WERI-Rb-1 (cell line): ENCODE data around the gene RHBDL2.

Experiments used
- DNase-seq: peaks from one replicate; pipeline ENCODE4 v3.0.0-alpha.2; 2020
- H3K27ac ChIP-seq: fragments of 250-450 bp; sonication (Bioruptor Pico); 2 replicates; pipeline ENCODE4 v1.5.1; 2020; ENCODE audit warnings: mild to moderate bottlenecking, moderate library complexity
- H3K27me3 ChIP-seq: fragments of 250-450 bp; sonication (Bioruptor Pico); 2 replicates; pipeline ENCODE4 v1.5.1; 2021; ENCODE audit warnings: mild to moderate bottlenecking, low read depth, moderate library complexity; ENCODE audit not compliant: insufficient read depth, severe bottlenecking
- H3K36me3 ChIP-seq: fragments of 250-450 bp; sonication (Bioruptor Pico); 2 replicates; pipeline ENCODE4 v1.5.1; 2020; ENCODE audit warnings: mild to moderate bottlenecking, moderate library complexity
- H3K4me3 ChIP-seq: 2 replicates; pipeline ENCODE4 v1.5.1; 2011; ENCODE audit warnings: low read depth, mild to moderate bottlenecking, control low read depth, low read length
- H3K9me3 ChIP-seq: fragments of 250-450 bp; sonication (Bioruptor Pico); 2 replicates; pipeline ENCODE4 v1.5.1; 2021; ENCODE audit warnings: mild to moderate bottlenecking, moderate library complexity; ENCODE audit not compliant: severe bottlenecking
- TF ChIP-seq, protein P1 (sequence below): IDR thresholded peaks from 2 replicates; pipeline ENCODE4 v1.5.1; 2011; ENCODE audit warnings: low read depth, mild to moderate bottlenecking, control low read depth, inconsistent platforms, low read length

The RHBDL2 gene

DNA sequence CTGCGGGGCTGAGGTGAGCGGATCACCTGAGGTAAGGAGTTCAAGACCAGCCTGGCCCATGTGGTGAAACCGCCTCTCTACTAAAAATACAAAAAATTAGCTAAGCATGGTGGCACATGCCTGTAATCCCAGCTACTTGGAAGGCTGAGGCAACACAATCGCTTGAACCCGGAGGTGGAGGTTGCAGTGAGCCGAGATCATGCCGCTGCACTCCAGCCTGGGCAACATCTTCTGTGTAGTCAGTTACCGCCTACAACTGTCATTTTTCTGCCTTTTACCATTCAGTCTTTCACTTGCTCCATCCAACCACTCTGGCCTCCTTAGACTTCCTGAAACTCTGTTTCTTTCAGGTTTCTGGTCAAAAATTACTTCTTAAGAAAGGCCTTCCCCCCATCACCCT, 70.6 kb downstream of the RHBDL2 start:
- Histone ChIP-seq H3K9me3 (no peaks in the 10 kb centered on the region), H3K4me3 (no peak overlapping the region), H3K36me3 (peaks cover 10% of the 10 kb centered on the region), H3K27ac (no peak overlapping the region), H3K27me3 (no peaks in the 10 kb centered on the region)
- TF ChIP-seq, protein P1, sequence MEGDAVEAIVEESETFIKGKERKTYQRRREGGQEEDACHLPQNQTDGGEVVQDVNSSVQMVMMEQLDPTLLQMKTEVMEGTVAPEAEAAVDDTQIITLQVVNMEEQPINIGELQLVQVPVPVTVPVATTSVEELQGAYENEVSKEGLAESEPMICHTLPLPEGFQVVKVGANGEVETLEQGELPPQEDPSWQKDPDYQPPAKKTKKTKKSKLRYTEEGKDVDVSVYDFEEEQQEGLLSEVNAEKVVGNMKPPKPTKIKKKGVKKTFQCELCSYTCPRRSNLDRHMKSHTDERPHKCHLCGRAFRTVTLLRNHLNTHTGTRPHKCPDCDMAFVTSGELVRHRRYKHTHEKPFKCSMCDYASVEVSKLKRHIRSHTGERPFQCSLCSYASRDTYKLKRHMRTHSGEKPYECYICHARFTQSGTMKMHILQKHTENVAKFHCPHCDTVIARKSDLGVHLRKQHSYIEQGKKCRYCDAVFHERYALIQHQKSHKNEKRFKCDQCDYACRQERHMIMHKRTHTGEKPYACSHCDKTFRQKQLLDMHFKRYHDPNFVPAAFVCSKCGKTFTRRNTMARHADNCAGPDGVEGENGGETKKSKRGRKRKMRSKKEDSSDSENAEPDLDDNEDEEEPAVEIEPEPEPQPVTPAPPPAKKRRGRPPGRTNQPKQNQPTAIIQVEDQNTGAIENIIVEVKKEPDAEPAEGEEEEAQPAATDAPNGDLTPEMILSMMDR: no peak
- DNase-seq: no peak

DNA sequence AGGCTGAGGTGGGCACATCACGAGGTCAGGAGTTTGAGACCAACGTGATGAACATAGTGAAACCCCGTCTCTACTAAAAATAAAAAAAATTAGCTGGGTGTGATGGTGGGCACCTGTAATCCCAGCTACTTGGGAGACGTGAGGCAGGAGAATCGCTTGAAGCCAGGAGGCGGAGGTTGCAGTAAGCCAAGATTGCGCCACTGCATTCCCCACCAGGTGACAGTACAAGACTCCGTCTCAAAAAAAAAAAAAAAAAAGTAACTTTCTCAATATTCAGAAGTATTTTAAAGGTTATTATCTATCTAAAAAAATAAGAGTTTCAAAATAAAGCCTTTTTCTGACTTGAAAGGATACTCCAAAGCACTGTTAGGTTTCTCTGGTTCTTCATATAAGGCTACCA, 74.4 kb downstream of the RHBDL2 start:
- H3K36me3 ChIP-seq: peaks cover 13% of the 10 kb centered on the region
- H3K4me3 ChIP-seq: no peak overlapping the region
- TF ChIP-seq, protein P1: no peak
- DNase-seq: no peak
- no peaks in the 10 kb centered on the region for H3K9me3 ChIP-seq
- H3K27ac ChIP-seq: no peak overlapping the region
- no peaks in the 10 kb centered on the region for H3K27me3 ChIP-seq

DNA sequence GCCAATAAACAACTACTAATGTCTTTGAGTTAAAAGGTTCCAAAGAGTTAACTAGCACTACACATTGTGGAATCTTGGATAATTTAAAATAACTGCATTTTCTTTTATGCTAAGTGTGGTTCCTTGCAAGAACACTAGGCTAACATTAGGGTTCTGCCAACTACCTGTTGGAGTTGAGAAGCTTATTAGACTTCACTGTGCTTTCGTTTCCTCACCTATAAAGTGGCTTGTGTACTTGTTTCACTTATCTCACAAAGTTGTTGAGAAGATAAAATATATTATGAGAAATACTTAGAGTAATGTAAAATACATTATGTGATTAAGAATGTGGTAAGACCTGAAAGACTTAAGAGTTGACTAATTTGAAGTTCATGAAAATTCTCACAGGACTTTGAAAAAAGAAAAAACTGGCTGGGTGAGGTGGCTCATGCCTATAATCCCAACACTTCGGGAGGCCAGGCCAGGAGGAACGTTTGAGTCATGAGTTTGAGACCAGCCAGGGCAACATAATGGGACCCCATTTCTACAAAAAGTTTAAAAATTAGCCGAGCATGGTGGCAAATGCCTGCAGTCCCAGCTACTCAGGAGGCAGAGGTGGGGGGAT, 76.4 kb downstream of the RHBDL2 start:
- H3K9me3 ChIP-seq: no peaks in the 10 kb centered on the region
- no peaks in the 10 kb centered on the region for H3K27me3 ChIP-seq
- no peak overlapping the region for H3K27ac ChIP-seq
- H3K4me3 ChIP-seq: no peak overlapping the region
- no peak for DNase-seq
- peaks cover 13% of the 10 kb centered on the region for H3K36me3 ChIP-seq
- TF ChIP-seq, protein P1: no peak

DNA sequence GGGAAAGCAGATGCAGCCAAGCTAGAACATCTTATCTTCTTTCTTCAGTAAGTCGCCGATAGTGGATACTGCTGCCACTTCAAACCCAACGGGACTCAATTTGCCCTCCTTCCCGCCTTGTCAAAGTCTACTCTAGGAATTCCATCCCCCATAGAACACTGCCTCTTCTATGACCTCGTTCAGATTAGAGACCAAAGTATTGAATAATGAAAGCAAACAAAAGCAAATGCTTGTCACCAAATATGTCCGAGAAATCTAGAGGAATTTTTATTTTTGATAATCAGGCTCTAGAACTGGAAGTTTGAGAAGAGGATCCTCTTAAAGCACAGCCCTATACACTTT, 81.2 kb downstream of the RHBDL2 start:
- H3K9me3 ChIP-seq: no peaks in the 10 kb centered on the region
- no peaks in the 10 kb centered on the region for H3K27me3 ChIP-seq
- H3K36me3 ChIP-seq: peaks cover 7% of the 10 kb centered on the region
- no peak for DNase-seq
- TF ChIP-seq, protein P1: no peak
- peak overlapping the region; percentile 63 for H3K27ac ChIP-seq
- H3K4me3 ChIP-seq: peak overlapping the region; percentile 70

DNA sequence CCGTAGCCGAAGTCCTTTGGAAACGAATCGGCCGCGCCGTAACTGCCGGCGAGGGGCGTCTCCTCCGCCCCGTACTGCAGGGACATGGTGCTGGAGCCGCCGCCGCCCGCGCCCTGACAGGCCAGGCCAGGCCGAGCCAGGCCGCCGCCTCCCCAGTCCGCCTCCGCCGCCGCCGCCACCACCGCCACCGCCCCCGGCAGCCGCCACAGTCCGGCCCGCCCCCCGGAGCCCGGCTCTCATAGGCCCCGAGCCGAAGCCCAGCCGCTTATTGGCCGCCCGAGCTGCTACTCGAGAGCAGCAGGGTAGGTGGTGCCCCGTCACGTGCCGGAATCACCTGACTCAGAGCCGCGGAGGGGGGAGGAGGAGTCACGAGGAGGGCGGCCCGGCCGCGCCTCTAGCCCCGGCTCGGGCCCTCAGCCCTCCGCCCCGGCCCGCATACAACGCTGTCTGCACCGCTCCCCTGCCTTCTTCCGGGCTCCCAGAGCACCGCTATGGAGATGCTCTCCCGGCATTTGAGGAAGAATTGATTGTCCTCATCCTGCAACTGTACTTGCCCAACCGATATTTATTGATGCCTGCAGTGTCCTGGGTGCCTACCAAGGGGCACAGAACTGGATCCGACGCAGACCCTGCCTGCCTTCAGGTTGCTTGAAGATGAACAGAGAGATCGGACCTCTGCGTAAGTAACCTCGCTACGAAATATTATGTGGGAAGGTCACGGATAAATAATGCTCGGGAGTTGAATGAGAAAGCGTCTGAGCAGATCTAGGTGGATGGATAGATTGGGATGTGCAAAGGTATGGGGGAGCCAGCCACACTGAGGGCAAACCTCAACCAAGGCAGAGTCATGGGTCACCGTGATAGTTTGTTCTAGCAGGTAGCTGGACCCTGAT, 81.8 kb downstream of the RHBDL2 start, which contains the start of gene RRAGC:
Gene RRAGC (minus strand): TSS at position 212 of the 893 bp plus-strand sequence. CDS start 126 bp downstream, at position 86.
- Histone ChIP-seq H3K4me3 (peak within 1 kb of the TSS; percentile 78), H3K9me3 (no peaks in the 10 kb centered on the region), H3K27me3 (no peaks in the 10 kb centered on the region), H3K36me3 (peaks cover 10% of the 10 kb centered on the region), H3K27ac (peak within 1 kb of the TSS; percentile 63)
- TF ChIP-seq, protein P1: no peak
- peak; percentile 99 for DNase-seq
